AG09319 (cell line): ENCODE data around the gene GPER1.

Source experiments
- DNase-seq: peaks from one replicate; pipeline ENCODE4 v3.0.0-alpha.2; 2010; ENCODE audit warnings: low read depth; ENCODE audit errors: extremely low read depth
- TF ChIP-seq, protein P1 (sequence below): IDR thresholded peaks from 2 replicates; pipeline ENCODE4 v1.5.1; 2011; ENCODE audit warnings: low read depth, mild to moderate bottlenecking, inconsistent platforms, low read length, moderate library complexity

Gene GPER1

GRCh38 chr7:1086588-1087464 lies 1.1 kb upstream of the GPER1 start:
- no peak for DNase-seq

GRCh38 chr7:1087465-1087814 lies 473 bp upstream of the GPER1 start:
- TF ChIP-seq, protein P1, sequence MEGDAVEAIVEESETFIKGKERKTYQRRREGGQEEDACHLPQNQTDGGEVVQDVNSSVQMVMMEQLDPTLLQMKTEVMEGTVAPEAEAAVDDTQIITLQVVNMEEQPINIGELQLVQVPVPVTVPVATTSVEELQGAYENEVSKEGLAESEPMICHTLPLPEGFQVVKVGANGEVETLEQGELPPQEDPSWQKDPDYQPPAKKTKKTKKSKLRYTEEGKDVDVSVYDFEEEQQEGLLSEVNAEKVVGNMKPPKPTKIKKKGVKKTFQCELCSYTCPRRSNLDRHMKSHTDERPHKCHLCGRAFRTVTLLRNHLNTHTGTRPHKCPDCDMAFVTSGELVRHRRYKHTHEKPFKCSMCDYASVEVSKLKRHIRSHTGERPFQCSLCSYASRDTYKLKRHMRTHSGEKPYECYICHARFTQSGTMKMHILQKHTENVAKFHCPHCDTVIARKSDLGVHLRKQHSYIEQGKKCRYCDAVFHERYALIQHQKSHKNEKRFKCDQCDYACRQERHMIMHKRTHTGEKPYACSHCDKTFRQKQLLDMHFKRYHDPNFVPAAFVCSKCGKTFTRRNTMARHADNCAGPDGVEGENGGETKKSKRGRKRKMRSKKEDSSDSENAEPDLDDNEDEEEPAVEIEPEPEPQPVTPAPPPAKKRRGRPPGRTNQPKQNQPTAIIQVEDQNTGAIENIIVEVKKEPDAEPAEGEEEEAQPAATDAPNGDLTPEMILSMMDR: no peak
- no peak for DNase-seq

More at GRCh38 chr7:1086588-1087464, 1.1 kb upstream of the GPER1 start:
- TF ChIP-seq, protein P1: peak; percentile 79

DNA sequence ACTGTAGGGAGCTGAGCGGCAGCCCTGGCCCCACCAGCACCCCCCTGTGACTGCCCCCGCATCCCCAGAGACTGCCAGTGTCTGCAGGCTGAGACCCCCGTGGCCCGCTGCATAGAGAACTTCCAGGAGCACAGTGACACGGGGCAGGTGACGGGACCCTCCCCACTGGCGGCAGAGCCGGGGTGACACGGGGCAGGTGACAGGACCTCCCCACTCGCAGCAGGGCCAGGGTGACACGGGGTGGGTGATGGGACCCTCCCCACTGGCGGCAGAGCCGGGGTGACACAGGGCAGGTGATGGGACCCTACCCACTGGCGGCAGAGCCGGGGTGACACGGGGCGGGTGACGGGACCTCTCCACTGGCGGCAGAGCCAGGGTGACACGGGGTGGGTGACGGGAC lies 2.3 kb downstream of the GPER1 start:
- no peak for DNase-seq
- TF ChIP-seq, protein P1: no peak

DNA sequence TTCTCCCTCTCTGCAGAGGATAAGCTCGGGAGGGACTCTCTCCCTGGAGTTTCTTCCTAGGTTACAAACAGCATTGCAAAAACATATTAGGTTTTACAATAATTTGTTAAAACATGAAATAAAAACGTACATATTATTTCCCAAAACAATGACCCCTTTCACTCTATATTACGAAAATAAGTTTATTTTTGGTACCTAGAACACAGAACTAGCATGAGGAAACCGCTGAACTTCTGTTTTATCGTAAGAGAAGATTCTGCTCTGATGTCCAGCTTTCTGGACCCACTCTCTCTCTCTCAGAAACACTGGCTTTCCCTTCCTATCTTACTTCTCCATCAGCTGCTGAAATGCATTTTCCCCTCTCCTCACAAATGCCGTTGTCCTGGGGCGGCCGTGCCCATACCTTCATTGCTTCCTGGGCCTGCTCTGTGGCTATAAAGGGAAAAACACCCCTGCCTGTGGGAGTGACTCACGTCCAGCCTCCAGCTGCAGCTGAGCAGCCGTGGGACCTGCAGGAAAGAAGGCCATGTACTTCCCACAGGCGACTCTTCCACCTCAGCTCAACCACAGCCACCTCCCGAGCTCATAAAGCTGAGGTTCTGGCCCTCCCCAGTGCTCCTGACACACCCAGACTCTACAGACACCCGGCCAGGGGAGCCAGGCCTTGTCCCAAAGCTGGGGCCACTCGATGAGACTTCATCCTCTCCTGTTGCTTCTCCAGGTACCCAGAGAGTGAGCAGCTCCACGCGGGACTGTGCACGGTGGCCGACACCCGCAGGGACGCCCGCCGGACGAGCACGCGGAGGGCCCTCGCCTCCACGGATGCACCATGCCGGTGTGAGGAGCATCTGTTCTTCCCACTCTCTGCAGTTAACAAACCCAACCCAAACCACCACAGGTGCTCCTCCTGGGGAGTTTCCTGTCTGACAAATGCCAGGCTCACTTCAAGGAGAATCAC lies 3.1 kb downstream of the GPER1 start:
- DNase-seq: no peak
- TF ChIP-seq, protein P1: no peak

DNA sequence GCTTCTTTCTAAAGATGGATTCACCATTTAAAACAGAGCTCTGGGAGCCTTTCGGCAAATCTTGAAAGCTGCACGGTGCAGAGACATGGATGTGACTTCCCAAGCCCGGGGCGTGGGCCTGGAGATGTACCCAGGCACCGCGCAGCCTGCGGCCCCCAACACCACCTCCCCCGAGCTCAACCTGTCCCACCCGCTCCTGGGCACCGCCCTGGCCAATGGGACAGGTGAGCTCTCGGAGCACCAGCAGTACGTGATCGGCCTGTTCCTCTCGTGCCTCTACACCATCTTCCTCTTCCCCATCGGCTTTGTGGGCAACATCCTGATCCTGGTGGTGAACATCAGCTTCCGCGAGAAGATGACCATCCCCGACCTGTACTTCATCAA lies 3.7 kb downstream of the GPER1 start:
- DNase-seq: no peak
- TF ChIP-seq, protein P1: no peak

DNA sequence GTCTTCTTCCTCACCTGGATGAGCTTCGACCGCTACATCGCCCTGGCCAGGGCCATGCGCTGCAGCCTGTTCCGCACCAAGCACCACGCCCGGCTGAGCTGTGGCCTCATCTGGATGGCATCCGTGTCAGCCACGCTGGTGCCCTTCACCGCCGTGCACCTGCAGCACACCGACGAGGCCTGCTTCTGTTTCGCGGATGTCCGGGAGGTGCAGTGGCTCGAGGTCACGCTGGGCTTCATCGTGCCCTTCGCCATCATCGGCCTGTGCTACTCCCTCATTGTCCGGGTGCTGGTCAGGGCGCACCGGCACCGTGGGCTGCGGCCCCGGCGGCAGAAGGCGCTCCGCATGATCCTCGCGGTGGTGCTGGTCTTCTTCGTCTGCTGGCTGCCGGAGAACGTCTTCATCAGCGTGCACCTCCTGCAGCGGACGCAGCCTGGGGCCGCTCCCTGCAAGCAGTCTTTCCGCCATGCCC lies 4.3 kb downstream of the GPER1 start:
- no peak for DNase-seq
- TF ChIP-seq, protein P1: no peak
